ENCODE measurements around the gene GRK5. TPM values are rescaled to one million over a fixed set of nuclear protein-coding genes. Genes with fewer than 3 reads are reported as not detected.

GRK5 gene
- total RNA-seq, 2 donors from 2014 or later, result 85.3 to 90.2 TPM

GRCh38 chr10:119198438-119198837 is 8.9 kb upstream of the GRK5 start:
- ATAC-seq (ENCODE audit: insufficient number of reproducible peaks, low FRiP score, low read depth) (no peak), DNase-seq (ENCODE audit: low spot score) (no peak)
- no peak for TF ChIP-seq CTCF (IDR thresholded peaks at IDR 0.05)
- H3K4me3 ChIP-seq, result no peak overlapping the region
- no peaks in the 10 kb centered on the region for H3K36me3 ChIP-seq
- no peaks in the 10 kb centered on the region for H3K9me3 ChIP-seq
- no peaks in the 10 kb centered on the region for H3K27me3 ChIP-seq (replicated peaks; ENCODE audit: insufficient read depth)
- H3K4me1 ChIP-seq (ENCODE audit: control insufficient read depth in 1 of 2, low read depth in 2 of 2), result no peaks in the 10 kb centered on the region
- no peak overlapping the region for H3K27ac ChIP-seq

GRCh38 chr10:119199231-119199992 is 8.0 kb upstream of the GRK5 start:
- TF ChIP-seq CTCF (IDR thresholded peaks at IDR 0.05), result peak; percentile 76
- no peak overlapping the region for H3K4me3 ChIP-seq
- H3K36me3 ChIP-seq, result no peaks in the 10 kb centered on the region
- DNase-seq (ENCODE audit: low spot score) (no peak), ATAC-seq (ENCODE audit: insufficient number of reproducible peaks, low FRiP score, low read depth) (peak; percentile 67)
- H3K9me3 ChIP-seq, result no peaks in the 10 kb centered on the region
- no peaks in the 10 kb centered on the region for H3K4me1 ChIP-seq (ENCODE audit: control insufficient read depth in 1 of 2, low read depth in 2 of 2)
- H3K27me3 ChIP-seq (replicated peaks; ENCODE audit: insufficient read depth), result no peaks in the 10 kb centered on the region
- H3K27ac ChIP-seq, result no peak overlapping the region

- no peak for TF ChIP-seq CTCF (IDR thresholded peaks at IDR 0.05)
- Histone ChIP-seq H3K4me3 (no peak overlapping the region), H3K27ac (no peak overlapping the region), H3K36me3 (no peaks in the 10 kb centered on the region), H3K27me3 (replicated peaks; ENCODE audit: insufficient read depth) (no peaks in the 10 kb centered on the region), H3K9me3 (no peaks in the 10 kb centered on the region), H3K4me1 (ENCODE audit: control insufficient read depth in 1 of 2, low read depth in 2 of 2) (peaks cover 6 to 7% of the 10 kb centered on the region in 2 donors)
- ATAC-seq (ENCODE audit: insufficient number of reproducible peaks, low FRiP score, low read depth), result no peak
- no peak for DNase-seq (ENCODE audit: low spot score)
Observed at GRCh38 chr10:119201233-119201632, 6.1 kb upstream of the GRK5 start.

- H3K27ac ChIP-seq, result no peak overlapping the region
- H3K9me3 ChIP-seq, result no peaks in the 10 kb centered on the region
- no peak for ATAC-seq (ENCODE audit: insufficient number of reproducible peaks, low FRiP score, low read depth)
- no peak overlapping the region for H3K4me3 ChIP-seq
- H3K4me1 ChIP-seq (ENCODE audit: control insufficient read depth in 1 of 2, low read depth in 2 of 2), result peaks cover 8 to 9% of the 10 kb centered on the region in 2 donors
- TF ChIP-seq CTCF (IDR thresholded peaks at IDR 0.05), result no peak
- H3K27me3 ChIP-seq (replicated peaks; ENCODE audit: insufficient read depth), result no peaks in the 10 kb centered on the region
- no peaks in the 10 kb centered on the region for H3K36me3 ChIP-seq
- DNase-seq (ENCODE audit: low spot score), result no peak
Observed at GRCh38 chr10:119203006-119203405, 4.4 kb upstream of the GRK5 start.

- Histone ChIP-seq H3K4me1 (ENCODE audit: control insufficient read depth in 1 of 2, low read depth in 2 of 2) (peaks cover 17 to 23% of the 10 kb centered on the region in 2 donors), H3K27ac (peak overlapping the region; percentile 93 to 94), H3K4me3 (peak overlapping the region; percentile 95), H3K9me3 (no peaks in the 10 kb centered on the region), H3K36me3 (no peaks in the 10 kb centered on the region), H3K27me3 (replicated peaks; ENCODE audit: insufficient read depth) (no peaks in the 10 kb centered on the region)
- no peak for TF ChIP-seq CTCF (IDR thresholded peaks at IDR 0.05)
- ATAC-seq (ENCODE audit: insufficient number of reproducible peaks, low FRiP score, low read depth) (no peak), DNase-seq (ENCODE audit: low spot score) (peak; percentile 36)
Observed at GRCh38 chr10:119205894-119206602, 1.3 kb upstream of the GRK5 start.
